ENCODE data around the gene MACROD2.

The MACROD2 gene

GRCh38 chr20:14950633-14951032 lies 955.3 kb downstream of the MACROD2 start:
- no peaks in the 10 kb centered on the region for H3K36me3 ChIP-seq (ENCODE audit: low read length)
- TF ChIP-seq EZH2phosphoT487 (conservative IDR thresholded peaks at IDR 0.05; ENCODE audit: low read length): no peak
- TF ChIP-seq CTCF (IDR thresholded peaks at IDR 0.05; ENCODE audit: insufficient read depth, low read length, poor library complexity, severe bottlenecking): no peak
- no peak overlapping the region for H2AFZ ChIP-seq (ENCODE audit: low read depth, low read length, severe bottlenecking)
- no peaks in the 10 kb centered on the region for H3K9me2 ChIP-seq (replicated peaks; ENCODE audit: insufficient read depth, low read length)
- H3K4me2 ChIP-seq (ENCODE audit: low read depth, low read length, poor library complexity, severe bottlenecking): no peak overlapping the region
- no peaks in the 10 kb centered on the region for H3K79me2 ChIP-seq (ENCODE audit: insufficient read depth, low read length)
- H3K27ac ChIP-seq (ENCODE audit: low read depth, low read length): no peak overlapping the region
- H3K9me3 ChIP-seq (ENCODE audit: insufficient read depth, low read length): no peaks in the 10 kb centered on the region
- H3K4me3 ChIP-seq (ENCODE audit: insufficient read depth, low read length, poor library complexity, severe bottlenecking): no peak overlapping the region
- no peaks in the 10 kb centered on the region for H3F3A ChIP-seq (ENCODE audit: insufficient read depth)
- no peaks in the 10 kb centered on the region for H3K27me3 ChIP-seq (ENCODE audit: low read length)
- H3K9ac ChIP-seq (ENCODE audit: low read length): no peak overlapping the region
- H4K20me1 ChIP-seq (ENCODE audit: low read depth, low read length): no peaks in the 10 kb centered on the region

DNA sequence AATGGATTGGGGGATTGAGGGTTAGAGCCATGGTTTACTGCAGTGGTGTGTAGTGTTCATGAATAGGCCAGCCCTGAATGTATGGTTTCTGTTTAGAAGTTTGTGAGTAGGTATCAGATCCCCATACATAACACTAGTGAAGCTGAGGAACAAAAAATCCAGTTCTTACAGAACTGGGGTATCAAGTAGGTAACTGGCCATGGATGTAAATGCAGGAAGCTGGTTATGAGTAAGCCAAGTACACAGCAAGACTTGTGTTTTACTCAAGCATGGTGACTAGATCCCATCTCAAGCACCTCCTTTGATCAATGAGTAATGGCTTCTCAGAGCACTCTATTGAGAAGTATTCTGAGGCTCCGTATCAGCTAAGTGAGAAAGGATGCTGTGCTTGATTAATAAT lies 955.8 kb downstream of the MACROD2 start:
- Histone ChIP-seq H3K9ac (ENCODE audit: low read length) (no peak overlapping the region), H3K4me2 (ENCODE audit: low read depth, low read length, poor library complexity, severe bottlenecking) (no peak overlapping the region), H3K4me3 (ENCODE audit: insufficient read depth, low read length, poor library complexity, severe bottlenecking) (no peak overlapping the region), H3F3A (ENCODE audit: insufficient read depth) (no peaks in the 10 kb centered on the region), H3K36me3 (ENCODE audit: low read length) (no peaks in the 10 kb centered on the region), H3K27me3 (ENCODE audit: low read length) (no peaks in the 10 kb centered on the region), H3K27ac (ENCODE audit: low read depth, low read length) (no peak overlapping the region), H2AFZ (ENCODE audit: low read depth, low read length, severe bottlenecking) (no peak overlapping the region), H3K9me2 (replicated peaks; ENCODE audit: insufficient read depth, low read length) (no peaks in the 10 kb centered on the region), H4K20me1 (ENCODE audit: low read depth, low read length) (no peaks in the 10 kb centered on the region), H3K9me3 (ENCODE audit: insufficient read depth, low read length) (no peaks in the 10 kb centered on the region), H3K79me2 (ENCODE audit: insufficient read depth, low read length) (no peaks in the 10 kb centered on the region)
- TF ChIP-seq EZH2phosphoT487 (conservative IDR thresholded peaks at IDR 0.05; ENCODE audit: low read length): no peak
- TF ChIP-seq CTCF (IDR thresholded peaks at IDR 0.05; ENCODE audit: insufficient read depth, low read length, poor library complexity, severe bottlenecking): no peak

- Histone ChIP-seq H3K36me3 (ENCODE audit: low read length) (no peaks in the 10 kb centered on the region), H4K20me1 (ENCODE audit: low read depth, low read length) (no peaks in the 10 kb centered on the region), H2AFZ (ENCODE audit: low read depth, low read length, severe bottlenecking) (no peak overlapping the region), H3F3A (ENCODE audit: insufficient read depth) (no peaks in the 10 kb centered on the region), H3K27me3 (ENCODE audit: low read length) (no peaks in the 10 kb centered on the region), H3K9ac (ENCODE audit: low read length) (no peak overlapping the region), H3K27ac (ENCODE audit: low read depth, low read length) (no peak overlapping the region), H3K4me3 (ENCODE audit: insufficient read depth, low read length, poor library complexity, severe bottlenecking) (no peak overlapping the region), H3K9me2 (replicated peaks; ENCODE audit: insufficient read depth, low read length) (no peaks in the 10 kb centered on the region), H3K9me3 (ENCODE audit: insufficient read depth, low read length) (no peaks in the 10 kb centered on the region), H3K4me2 (ENCODE audit: low read depth, low read length, poor library complexity, severe bottlenecking) (no peak overlapping the region), H3K79me2 (ENCODE audit: insufficient read depth, low read length) (no peaks in the 10 kb centered on the region)
- TF ChIP-seq EZH2phosphoT487 (conservative IDR thresholded peaks at IDR 0.05; ENCODE audit: low read length) (no peak), CTCF (IDR thresholded peaks at IDR 0.05; ENCODE audit: insufficient read depth, low read length, poor library complexity, severe bottlenecking) (no peak)
These were observed 956.5 kb downstream of the MACROD2 start for GRCh38 chr20:14951707-14952418.
